GM19397 (cell line): ENCODE data around the gene HLX.

Experiments used
- ATAC-seq: cut with Tn5 transposase; IDR thresholded peaks from one replicate; pipeline ENCODE4 v1.9.1; 2021; ENCODE audit warnings: mild to moderate bottlenecking, moderate library complexity; ENCODE audit not compliant: unreplicated experiment

Gene HLX

GRCh38 chr1:220882061-220882891, 3.0 kb downstream of the HLX start:
- ATAC-seq: no peak

DNA sequence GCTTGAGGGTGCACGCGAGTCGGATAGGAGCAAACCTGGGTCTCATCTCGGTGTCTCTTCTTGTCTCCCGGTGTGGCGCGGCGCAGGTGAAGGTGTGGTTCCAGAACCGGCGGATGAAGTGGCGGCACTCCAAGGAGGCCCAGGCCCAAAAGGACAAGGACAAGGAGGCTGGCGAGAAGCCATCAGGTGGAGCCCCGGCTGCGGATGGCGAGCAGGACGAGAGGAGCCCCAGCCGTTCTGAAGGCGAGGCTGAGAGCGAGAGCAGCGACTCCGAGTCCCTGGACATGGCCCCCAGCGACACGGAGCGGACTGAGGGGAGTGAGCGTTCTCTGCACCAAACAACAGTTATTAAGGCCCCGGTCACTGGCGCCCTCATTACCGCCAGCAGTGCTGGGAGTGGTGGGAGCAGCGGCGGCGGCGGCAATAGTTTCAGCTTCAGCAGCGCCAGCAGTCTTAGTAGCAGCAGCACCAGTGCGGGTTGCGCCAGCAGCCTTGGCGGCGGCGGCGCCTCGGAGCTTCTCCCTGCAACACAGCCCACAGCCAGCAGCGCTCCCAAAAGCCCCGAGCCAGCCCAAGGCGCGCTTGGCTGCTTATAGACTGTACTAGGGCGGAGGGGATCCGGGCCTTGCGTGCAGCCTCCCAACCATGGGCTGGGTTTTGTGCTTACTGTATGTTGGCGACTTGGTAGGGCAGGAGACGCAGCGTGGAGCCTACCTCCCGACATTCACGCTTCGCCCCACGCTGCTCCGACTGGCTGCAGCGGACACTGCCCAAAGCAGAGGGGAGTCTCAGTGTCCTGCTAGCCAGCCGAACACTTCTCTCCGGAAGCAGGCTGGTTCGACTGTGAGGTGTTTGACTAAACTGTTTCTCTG, 5.1 kb downstream of the HLX start:
- ATAC-seq: no peak

GRCh38 chr1:220884981-220885918, 6.0 kb downstream of the HLX start:
- no peak for ATAC-seq

DNA sequence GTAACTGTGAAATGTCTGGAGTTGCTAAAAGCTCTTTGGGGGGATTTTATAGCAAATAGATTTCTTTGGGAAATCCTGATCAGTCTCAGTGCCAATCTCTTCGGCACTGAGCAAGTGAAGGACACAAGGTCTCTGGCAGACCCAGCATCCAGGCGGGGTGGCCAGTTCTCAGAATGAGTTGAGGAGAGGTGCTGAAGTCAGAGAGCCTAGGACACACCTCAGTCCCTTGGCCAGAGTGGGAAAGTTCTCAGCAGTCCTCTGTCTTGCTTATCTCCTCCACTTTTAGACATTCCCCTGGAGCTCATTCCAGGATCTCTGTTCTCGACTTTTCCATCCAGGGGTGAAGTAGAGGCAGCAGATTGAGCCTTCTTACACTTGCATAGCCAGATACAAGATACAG, 6.7 kb downstream of the HLX start:
- no peak for ATAC-seq

GRCh38 chr1:220886470-220887201, 7.4 kb downstream of the HLX start:
- ATAC-seq: no peak

GRCh38 chr1:220887202-220887519, 7.9 kb downstream of the HLX start:
- no peak for ATAC-seq

DNA sequence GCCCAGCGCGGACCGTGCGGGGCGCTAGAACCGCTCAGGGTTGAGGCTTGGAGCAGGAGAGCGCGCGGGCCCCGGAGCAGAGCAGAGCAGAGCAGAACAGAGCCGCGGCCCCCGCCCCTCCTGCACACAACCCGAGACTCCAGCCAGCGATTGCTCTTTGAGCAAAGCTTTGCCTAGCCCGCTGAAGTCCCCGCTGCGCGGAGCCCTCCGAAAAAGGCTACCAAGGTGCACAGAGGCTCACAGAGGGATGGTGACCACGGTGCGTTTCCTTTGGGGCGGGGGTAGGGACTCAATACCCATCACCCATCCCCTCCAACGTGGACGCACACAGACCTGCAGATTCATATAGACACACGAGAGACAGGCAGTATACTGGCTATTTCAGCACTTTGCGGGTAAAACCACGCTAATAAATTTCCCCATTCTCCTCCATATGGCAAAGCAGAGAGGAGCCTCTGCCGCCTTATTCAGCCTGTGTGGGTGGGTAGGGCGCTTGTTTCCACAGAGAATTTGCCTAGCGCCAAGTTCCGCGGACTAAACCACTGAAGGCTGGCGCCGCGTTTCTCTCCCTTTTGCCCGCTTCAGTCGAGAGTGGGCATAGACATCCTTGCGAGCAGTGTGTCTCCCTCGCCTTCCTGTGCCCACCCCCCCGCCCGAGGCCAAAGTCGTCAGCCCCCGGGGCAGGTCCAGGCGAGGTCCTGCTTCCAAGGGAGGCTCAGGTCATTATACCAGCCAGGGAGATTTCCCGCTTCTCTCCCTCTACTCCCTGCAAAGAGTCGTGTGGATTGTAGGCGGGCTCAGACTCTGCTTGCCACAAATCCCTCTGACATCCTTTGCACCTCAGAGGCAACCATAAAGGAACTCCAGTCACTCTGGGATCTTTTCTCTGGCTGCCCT, 8.5 kb downstream of the HLX start:
- no peak for ATAC-seq

DNA sequence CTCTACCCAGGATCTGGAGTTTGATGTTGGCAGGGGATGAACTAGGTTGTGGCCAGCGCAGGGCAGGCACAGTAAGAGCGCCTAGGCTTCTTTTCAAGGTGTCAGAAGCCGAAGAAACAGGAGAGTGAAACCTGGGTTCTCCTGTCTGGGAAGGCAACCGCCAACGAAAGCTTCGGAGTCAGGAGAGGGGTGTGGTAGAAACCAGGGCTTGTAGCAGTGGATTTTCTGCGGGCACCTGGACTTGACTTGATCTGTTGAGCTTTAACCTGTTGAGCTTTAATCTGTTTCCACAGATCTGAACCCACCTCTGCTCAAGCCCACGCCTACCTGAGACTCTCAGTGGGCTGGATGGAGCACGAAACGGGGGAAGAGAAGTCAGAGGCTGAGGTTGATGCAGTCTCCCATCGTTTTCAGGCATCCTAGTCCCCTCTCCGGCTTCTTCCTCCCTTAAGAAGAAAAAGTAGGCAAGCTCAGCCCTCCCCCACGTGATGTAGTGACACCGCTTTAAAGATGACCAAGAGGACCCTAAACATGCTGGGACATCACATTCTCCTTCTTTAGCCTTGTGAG, 9.3 kb downstream of the HLX start:
- no peak for ATAC-seq

- ATAC-seq: no peak
Observed at GRCh38 chr1:220889333-220889732, 10.1 kb downstream of the HLX start.

DNA sequence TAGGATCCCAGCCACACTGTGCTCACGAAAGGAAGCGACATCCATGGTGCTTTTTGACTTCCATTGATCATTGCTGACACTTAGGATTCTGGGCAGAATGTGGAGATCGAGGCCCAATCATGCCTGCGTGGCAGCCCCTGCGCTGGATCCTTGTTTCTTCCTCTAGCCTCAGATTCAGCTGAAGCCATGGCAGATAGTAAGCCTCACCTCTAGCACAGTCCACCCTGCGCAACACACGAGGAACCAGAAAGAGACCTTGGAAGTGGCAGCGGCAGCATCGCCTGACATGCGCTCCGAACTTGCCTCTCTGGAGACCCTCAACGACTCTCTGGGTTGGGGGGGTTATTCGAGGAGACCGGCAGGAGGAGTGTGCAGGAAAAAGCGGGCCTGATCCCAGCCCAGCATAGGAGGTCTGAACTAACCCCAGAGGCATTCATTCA, 10.6 kb downstream of the HLX start:
- ATAC-seq: no peak

- ATAC-seq: no peak
Observed at GRCh38 chr1:220890602-220891001, 11.4 kb downstream of the HLX start.

DNA sequence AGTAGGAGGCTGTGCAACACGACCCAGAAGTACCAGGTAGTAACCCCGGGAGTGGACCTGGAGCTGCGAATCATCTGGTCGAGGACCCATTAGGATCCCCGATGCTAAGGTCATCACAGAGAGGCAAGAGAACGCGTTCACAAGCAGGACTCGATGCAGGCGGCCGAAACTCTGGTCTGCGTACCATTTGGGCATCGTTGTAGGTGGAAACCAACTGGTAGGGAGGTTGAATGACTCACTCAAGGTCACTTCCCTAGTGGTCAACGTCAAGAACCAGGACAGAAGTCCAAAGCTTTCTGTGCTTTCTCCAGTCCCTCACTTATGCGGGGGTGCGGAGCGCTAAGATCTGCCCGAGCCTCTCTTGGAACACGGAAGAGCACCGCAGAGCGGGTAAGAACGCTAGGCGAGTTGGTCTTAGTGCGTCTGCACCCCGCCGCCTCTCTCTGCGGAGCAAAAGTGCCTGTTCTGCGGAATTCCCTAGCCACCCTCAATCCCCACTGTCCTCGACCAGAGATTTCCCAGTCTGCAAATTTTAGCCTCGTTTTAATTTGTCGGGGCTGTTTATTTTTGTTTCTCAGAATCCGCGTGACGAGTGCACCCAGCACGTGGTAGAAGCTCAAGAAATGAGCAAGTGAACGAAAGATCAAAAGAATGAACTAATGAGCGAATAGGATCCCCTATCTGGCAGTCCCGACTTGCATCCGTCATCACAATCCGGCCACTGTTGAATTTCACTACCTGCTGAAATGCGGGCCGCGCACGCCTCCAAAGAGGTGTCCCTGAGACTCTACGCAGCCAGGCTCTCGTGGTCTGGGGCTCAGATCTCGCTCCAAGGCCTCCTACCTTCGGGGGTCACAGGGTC, 12.2 kb downstream of the HLX start:
- no peak for ATAC-seq

DNA sequence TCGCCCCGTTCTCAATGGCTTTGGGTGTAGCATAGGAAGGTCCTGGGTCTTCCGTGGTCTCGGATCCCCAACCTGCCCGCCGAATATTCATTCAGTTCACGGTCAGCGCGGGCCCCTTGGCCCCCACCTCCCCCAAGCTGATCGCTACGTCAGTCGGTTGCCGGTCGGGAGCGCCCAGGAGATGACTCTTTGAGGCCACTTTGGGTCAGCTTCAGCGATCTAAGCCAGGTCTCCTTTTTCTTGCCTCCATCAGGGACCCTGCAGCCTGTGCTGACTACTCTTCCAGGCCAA, 12.8 kb downstream of the HLX start:
- no peak for ATAC-seq

DNA sequence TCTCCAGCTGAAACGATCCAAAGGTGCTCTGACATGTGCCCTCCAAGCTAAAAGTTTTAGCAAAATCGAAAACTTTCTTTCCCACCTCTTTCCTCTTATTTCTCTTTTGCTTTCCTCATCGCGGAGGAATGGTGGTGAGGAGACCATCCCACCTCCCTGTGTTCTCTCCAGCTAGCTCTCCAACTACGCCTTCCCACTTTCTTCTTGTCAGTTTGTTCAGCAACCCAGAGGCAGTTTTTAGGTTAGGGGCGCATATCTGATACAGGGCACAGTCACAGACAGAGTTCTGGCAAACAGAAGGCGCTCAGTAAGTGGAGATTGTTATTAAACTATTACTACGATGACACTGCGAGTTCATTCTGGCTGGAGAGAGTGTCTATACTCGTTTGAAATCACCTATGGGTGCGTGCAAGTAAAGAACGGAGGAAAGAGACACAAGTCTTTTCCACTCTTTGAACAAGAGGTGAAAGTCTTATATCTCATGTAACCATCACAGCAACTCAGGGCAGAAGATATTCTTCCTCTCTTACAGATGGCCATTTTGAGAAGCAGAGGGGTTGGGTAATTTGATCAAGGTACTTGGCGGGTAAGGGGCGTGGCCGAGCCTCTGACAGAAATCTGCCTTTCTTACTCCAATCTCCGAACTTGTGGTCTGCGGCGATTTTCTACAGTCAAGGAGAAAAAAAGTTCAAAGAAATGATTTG, 13.9 kb downstream of the HLX start:
- no peak for ATAC-seq

DNA sequence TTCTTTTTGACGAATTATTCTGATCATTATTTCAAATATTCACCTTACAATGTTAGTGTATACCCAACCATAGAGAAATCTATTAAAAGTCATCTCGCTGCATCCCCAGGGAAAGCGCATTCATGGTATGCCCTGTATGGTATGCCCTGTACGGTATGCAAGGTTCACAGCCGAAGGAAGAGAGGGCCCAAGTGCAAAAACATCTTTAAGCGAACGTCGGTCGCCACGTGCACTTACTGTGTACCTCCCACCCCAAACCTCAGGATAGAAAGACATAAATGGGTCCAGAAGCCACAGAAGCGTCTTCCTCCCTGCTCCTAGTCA, 14.4 kb downstream of the HLX start:
- no peak for ATAC-seq

- no peak for ATAC-seq
Observed at GRCh38 chr1:220894025-220894923, 15.0 kb downstream of the HLX start.

DNA sequence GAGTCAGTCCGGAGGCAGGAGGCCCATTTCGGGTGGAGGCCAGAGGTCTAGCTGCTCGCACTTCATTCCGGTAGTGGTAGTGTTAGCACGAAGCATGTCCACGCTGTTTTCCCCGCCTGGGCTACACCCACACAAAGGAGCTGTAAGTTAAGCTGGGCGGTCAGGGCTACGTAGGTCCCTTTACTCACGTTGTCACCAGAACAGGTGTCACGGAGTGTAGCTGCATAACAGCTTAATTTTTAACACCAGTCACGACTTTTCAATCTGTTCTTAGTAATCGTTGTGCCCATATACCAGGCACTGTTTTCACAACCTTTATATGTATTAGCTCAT, 15.6 kb downstream of the HLX start:
- no peak for ATAC-seq
